Activated CD8-positive, alpha-beta memory T cell treated with anti-CD3 and anti-CD28 coated beads, Interleukin-2, amount 10 ng/mL, durations not matched to agents 7 days and 5 days (primary cell): ENCODE data around the gene PTGDS. TPM values are rescaled to one million over a fixed set of nuclear protein-coding genes. Genes with fewer than 3 reads are reported as not detected.

ENCODE experiments used
- ATAC-seq: fragments of 150-1000 bp; cut with Tn5 transposase; one replicate; pipeline ENCODE4 v1.10.0; 2021; ENCODE audit warnings: moderate library complexity
- CTCF ChIA-PET: fragments of 350-600 bp; sonication (Branson Sonifier 250); formaldehyde crosslinking; loops from one replicate; lab custom pipeline; 2021; ENCODE audit warnings: antibody characterized with exemption; lab: Charles Lee
- DNase-seq: peaks from one replicate; pipeline ENCODE4 v3.0.0-alpha.2; 2020
- H3K27ac Mint-ChIP-seq: one replicate; pipeline ENCODE4 v1.8.0; 2021; ENCODE audit warnings: mild to moderate bottlenecking, mixed read lengths
- H3K27me3 Mint-ChIP-seq: one replicate; pipeline ENCODE4 v1.8.0; 2021; ENCODE audit warnings: mixed read lengths
- H3K36me3 Mint-ChIP-seq: one replicate; pipeline ENCODE4 v1.8.0; 2021; ENCODE audit warnings: mild to moderate bottlenecking, mixed read lengths
- H3K4me1 Mint-ChIP-seq: one replicate; pipeline ENCODE4 v1.8.0; 2021; ENCODE audit warnings: mixed read lengths
- H3K4me3 Mint-ChIP-seq: one replicate; pipeline ENCODE4 v1.8.0; 2021; ENCODE audit warnings: mild to moderate bottlenecking, moderate library complexity, mixed read lengths
- H3K9me3 Mint-ChIP-seq: one replicate; pipeline ENCODE4 v1.8.0; 2022; ENCODE audit warnings: low read depth, mixed read lengths
- total RNA-seq, 2 experiments: library from RNA; stranded (reverse); gene quantifications; one replicate each; pipeline ENCODE4 v1.2.3, GENCODE V29; 2021

The PTGDS gene
- total RNA-seq, 2 experiments from 2014 or later, result 1.2 to 3.2 TPM

DNA sequence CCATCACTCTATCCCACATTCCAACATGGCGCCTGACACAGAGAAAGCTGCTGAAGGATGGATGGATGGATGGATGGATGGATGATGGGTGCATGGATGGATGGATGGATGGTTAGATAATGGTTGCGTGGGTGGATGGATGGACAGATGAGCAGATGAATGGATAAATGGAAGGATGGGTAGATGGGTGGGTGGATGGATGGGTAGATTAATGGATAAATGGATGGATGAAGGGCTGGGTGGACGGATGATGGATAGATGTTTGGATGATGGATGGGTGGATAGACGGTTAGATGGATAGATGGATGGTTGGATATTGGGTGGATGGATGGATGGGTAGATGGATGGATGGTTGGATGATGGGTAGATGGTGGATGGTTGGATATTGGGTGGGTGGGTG, 20.7 kb upstream of the PTGDS start:
- DNase-seq (no peak), ATAC-seq (no peak)
- Mint-ChIP-seq H3K27ac (no peak overlapping the region), H3K36me3 (peaks cover 2% of the 10 kb centered on the region), H3K4me1 (peaks cover 11% of the 10 kb centered on the region), H3K9me3 (peaks cover 6% of the 10 kb centered on the region), H3K4me3 (no peak overlapping the region), H3K27me3 (no peaks in the 10 kb centered on the region)
- CTCF ChIA-PET, result interaction anchor here (0.6 kb wide), 1 partner anchor 179 kb away, joined by 3 read pairs; no protein-coding TSS in a partner anchor

DNA sequence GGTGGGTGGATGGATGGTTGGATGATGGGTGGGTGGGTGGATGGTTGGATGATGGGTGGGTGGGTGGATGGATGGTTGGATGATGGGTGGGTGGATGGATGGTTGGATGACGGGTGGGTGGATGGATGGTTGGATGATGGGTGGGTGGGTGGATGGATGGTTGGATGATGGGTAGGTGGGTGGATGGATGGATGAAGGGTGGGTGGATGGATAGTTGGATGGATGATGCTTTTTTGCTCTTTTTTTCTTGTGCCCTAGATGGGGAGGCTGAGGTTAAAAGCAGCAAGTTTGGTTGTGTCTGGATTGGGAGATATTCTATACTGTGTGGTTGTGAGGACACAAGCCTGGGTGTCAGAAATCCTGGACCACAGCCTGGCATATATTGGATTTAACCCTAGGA, 19.8 kb upstream of the PTGDS start:
- Mint-ChIP-seq H3K27ac (no peak overlapping the region), H3K9me3 (peaks cover 6% of the 10 kb centered on the region), H3K36me3 (peaks cover 2% of the 10 kb centered on the region), H3K27me3 (no peaks in the 10 kb centered on the region), H3K4me3 (no peak overlapping the region), H3K4me1 (peaks cover 15% of the 10 kb centered on the region)
- DNase-seq, result no peak
- no peak for ATAC-seq
- CTCF ChIA-PET, result no interaction called here

DNA sequence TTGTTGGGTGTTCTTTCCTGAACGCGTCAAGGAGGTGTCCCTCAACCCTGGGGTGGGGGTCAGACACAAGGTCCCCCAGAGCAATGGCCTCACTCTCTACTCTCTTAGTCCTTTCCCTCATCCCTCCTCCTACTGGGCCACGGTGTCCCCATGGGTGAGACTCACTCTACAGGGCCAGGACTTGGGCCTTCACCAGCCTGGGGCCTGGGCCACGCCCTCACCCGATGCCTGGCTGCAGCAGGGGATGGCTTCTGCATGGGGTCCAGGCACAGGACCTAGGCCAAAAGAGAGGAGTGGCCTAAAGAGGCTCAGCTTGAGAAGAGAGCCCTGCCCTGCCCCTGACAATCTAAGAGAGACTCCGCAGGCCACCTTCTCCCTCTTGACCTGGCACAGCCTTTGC, 19.4 kb upstream of the PTGDS start:
- ATAC-seq, result no peak
- Mint-ChIP-seq H3K36me3 (peaks cover 2% of the 10 kb centered on the region), H3K4me3 (no peak overlapping the region), H3K9me3 (peaks cover 6% of the 10 kb centered on the region), H3K27me3 (no peaks in the 10 kb centered on the region), H3K27ac (no peak overlapping the region), H3K4me1 (peaks cover 19% of the 10 kb centered on the region)
- CTCF ChIA-PET, result interaction anchor here (1.1 to 3.1 kb wide), 2 partner anchors 10 to 18 kb away, joined by 5 to 16 read pairs; no protein-coding TSS in a partner anchor
- DNase-seq, result no peak

DNA sequence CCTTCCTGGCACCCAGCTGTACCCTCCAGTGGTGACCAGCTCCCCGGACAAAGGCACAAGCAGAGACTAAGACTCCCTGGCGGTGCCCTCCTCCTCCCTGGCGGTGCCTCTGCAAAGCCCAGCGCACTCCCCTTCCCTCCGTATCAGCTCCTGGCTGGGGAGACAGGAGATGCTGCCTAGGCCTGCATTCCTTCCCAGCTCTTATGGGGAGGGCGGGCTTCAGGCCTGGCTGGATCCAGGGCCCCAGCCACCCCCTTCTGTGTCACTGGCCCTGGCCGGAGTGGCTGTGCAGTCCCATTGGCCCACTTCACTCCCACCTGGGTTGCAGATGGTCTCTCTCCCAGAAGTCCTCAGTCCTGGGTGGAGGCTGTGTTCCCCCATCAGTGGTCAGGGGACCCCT, 18.8 kb upstream of the PTGDS start:
- Mint-ChIP-seq H3K9me3 (peaks cover 6% of the 10 kb centered on the region), H3K27ac (no peak overlapping the region), H3K4me3 (no peak overlapping the region), H3K36me3 (peaks cover 2% of the 10 kb centered on the region), H3K27me3 (no peaks in the 10 kb centered on the region), H3K4me1 (peaks cover 23% of the 10 kb centered on the region)
- CTCF ChIA-PET, result interaction anchor here (1.1 to 3.1 kb wide), 2 partner anchors 10 to 18 kb away, joined by 5 to 16 read pairs; no protein-coding TSS in a partner anchor
- ATAC-seq, result no peak
- DNase-seq, result no peak

DNA sequence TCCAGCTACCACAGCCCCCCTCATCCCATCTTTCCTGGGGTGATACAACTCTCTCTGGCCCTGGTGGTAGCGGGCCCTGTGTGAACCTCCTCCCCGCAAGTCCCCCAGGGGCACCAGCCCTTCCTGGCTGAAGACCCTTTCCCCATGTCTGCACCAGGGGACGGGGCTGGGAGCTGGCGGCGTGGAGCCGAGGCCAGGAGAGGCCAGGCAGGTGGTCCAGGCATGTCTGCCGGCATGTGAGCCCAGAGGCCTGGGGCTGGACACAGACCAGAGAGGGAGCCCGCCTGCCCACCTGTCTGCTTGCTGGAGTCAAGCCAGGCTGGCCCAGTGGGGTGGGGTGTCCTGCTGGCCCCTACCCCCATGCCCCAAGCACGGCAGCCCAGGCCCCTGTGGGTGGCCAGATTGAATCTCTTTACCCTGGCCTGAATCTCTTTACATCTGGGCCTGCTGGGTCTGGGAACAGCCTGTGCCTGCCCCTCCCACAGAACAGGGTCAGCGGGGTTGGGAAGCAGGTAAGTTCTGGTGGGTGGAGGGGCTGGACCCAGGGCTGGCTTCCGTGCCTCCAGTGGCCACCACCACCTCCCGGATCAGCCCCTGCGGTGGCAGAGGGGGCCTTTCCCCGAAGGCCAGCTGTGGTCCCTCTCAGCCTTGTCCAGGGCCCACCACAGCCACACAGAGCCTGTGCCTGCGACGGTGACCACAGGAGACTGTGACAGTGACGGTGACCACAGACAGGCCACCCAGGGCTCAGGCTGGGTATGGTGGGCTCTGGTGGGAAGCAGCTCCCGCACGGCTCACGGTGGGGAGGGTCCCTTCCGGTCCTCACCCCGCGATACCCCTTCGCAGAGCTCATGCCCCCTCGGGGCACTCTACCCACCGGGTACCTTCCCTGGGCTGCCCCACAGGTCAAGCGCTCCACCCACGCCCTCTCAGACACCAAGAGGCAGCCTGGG, 18.1 kb upstream of the PTGDS start:
- CTCF ChIA-PET, result interaction anchor here (0.8 to 3.1 kb wide), 6 partner anchors 11 to 76 kb away, joined by 3 to 16 read pairs (median 5); partner anchors contain the start of gene PAXX
- Mint-ChIP-seq H3K4me1 (peaks cover 23% of the 10 kb centered on the region), H3K27me3 (no peaks in the 10 kb centered on the region), H3K9me3 (peaks cover 6% of the 10 kb centered on the region), H3K4me3 (no peak overlapping the region), H3K27ac (no peak overlapping the region), H3K36me3 (peaks cover 2% of the 10 kb centered on the region)
- ATAC-seq (no peak), DNase-seq (no peak)

DNA sequence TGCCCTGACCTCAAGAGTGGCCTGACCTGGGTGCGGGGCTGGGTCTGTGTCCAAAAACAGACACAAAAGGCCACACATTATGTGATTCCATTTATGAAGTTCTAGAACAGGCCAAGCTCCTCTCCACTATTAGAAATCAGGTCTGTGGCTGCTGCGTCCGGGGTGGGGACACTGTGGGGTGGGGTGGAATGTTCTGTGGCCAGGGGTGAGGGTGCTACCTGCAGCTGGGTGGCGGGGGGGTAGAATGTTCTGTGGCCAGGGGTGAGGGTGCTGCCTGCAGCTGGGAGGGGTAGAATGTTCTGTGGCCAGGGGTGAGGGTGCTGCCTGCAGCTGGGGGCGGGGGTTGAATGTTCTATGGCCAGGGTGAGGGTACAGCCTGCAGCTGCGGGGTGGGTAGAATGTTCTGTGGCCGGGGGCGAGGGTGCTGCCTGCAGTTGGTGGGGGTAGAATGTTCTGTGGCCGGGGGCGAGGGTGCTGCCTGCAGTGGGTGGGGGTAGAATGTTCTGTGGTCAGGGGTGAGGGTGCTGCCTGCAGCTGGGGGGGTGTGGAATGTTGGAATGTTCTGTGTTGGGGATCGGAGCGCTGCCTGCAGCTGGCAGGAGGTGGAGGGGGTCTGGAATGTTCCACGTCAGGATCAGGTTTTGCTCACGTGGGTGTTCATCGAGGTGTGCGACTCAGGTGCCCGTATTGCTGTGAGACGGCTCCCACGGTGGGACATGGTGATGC, 16.9 kb upstream of the PTGDS start:
- no peak overlapping the region for H3K4me3 Mint-ChIP-seq
- ATAC-seq (no peak), DNase-seq (peak; percentile 70)
- H3K27me3 Mint-ChIP-seq, result no peaks in the 10 kb centered on the region
- peaks cover 6% of the 10 kb centered on the region for H3K9me3 Mint-ChIP-seq
- peaks cover 35% of the 10 kb centered on the region for H3K4me1 Mint-ChIP-seq
- peak overlapping the region; percentile 84 for H3K27ac Mint-ChIP-seq
- CTCF ChIA-PET, result interaction anchor here (0.8 to 3.1 kb wide), 6 partner anchors 12 to 75 kb away, joined by 3 to 16 read pairs (median 8); partner anchors contain the start of gene PAXX
- peaks cover 2% of the 10 kb centered on the region for H3K36me3 Mint-ChIP-seq

DNA sequence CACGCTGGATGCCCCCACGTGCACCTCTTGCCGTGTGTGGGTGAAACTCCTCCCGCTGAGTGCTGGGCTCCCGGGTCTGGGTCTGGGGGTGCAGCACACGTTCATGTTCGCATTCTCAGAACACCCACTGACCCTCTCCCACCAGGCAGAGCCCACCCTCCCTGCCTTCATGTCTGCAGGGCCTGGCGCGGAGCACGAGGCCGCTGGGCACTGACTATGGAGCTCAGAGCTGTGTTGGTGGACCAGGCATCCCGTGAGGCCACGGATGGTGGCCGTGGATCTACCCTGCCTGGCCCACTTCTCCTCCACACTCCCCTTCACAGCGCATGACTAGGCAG, 16.4 kb upstream of the PTGDS start:
- peaks cover 40% of the 10 kb centered on the region for H3K4me1 Mint-ChIP-seq
- H3K36me3 Mint-ChIP-seq, result peaks cover 2% of the 10 kb centered on the region
- DNase-seq, result no peak
- H3K4me3 Mint-ChIP-seq, result no peak overlapping the region
- CTCF ChIA-PET, result interaction anchor here (1.8 to 3.1 kb wide), 5 partner anchors 13 to 68 kb away, joined by 5 to 16 read pairs (median 12); partner anchors contain the start of gene PAXX
- H3K27ac Mint-ChIP-seq, result no peak overlapping the region
- peaks cover 6% of the 10 kb centered on the region for H3K9me3 Mint-ChIP-seq
- no peaks in the 10 kb centered on the region for H3K27me3 Mint-ChIP-seq
- no peak for ATAC-seq

DNA sequence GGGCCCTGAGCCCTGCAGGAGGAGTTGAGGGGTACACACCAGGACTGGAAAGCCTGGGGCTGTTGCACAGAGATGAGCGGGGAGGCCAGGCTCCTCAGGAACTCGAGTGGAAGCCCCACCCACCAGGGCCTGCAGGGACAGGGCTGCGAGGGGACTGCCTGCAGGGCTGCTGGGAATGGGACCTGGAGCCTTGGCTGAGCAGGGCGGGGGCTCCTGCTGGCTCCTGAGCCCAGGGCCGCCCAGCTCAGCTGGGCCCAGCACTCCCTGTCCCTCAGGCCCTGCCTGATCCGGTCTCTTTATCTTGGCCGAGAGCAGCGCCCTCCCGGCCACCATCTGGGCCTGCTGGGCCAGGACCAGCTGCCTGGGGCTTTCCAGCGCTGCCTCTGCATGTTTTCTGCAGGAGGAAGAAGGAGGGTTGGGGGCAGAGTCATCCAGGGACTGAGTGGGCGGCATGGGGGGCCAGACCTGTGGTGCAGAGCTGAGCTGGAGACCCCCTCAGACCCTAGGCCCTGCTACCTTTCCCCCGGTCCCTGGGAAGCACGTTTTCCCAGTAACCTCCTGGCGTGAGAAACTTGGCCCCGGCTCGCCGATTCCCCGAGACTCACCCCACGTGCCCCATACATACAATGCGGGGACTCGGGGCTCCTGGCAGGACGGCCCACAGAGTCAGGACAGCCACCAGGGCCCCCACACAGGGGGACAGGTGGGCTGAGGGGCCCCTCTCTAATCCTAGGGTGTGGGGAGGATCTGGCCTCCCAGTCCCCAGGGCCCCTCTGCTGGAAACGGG, 15.8 kb upstream of the PTGDS start:
- H3K9me3 Mint-ChIP-seq, result peaks cover 3% of the 10 kb centered on the region
- H3K27ac Mint-ChIP-seq, result no peak overlapping the region
- DNase-seq (no peak), ATAC-seq (no peak)
- H3K27me3 Mint-ChIP-seq, result no peaks in the 10 kb centered on the region
- peaks cover 46% of the 10 kb centered on the region for H3K4me1 Mint-ChIP-seq
- peaks cover 2% of the 10 kb centered on the region for H3K36me3 Mint-ChIP-seq
- no peak overlapping the region for H3K4me3 Mint-ChIP-seq
- CTCF ChIA-PET, result interaction anchor here (1.8 to 2.6 kb wide), 4 partner anchors 13 to 68 kb away, joined by 5 to 15 read pairs (median 11); partner anchors contain the start of gene PAXX

DNA sequence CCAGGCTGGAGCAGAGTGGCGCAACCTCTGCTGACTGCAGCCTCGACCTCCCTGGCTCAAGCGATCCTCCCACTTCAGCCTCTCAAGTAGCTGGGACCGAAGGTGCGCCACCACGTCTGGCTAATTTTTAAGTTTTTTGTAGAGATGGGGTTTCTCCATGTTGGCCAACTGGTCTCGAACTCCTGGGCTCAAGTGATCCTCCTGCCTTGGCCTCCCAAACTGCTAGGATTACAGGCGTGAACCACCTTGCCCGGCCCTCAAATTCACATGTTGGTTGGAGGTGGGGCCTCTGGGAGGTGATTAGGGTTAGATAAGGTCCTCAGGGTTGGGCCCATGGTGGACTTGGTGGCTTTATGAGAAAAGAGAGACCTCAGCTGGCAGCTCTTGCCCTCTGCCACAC, 15.1 kb upstream of the PTGDS start:
- Mint-ChIP-seq H3K9me3 (no peaks in the 10 kb centered on the region), H3K27ac (no peak overlapping the region), H3K4me3 (no peak overlapping the region), H3K36me3 (no peaks in the 10 kb centered on the region), H3K27me3 (no peaks in the 10 kb centered on the region), H3K4me1 (peaks cover 46% of the 10 kb centered on the region)
- no peak for ATAC-seq
- DNase-seq, result no peak
- CTCF ChIA-PET, result interaction anchor here (0.9 to 2.6 kb wide), 5 partner anchors 9 to 73 kb away, joined by 3 to 15 read pairs (median 4); no protein-coding TSS in a partner anchor

DNA sequence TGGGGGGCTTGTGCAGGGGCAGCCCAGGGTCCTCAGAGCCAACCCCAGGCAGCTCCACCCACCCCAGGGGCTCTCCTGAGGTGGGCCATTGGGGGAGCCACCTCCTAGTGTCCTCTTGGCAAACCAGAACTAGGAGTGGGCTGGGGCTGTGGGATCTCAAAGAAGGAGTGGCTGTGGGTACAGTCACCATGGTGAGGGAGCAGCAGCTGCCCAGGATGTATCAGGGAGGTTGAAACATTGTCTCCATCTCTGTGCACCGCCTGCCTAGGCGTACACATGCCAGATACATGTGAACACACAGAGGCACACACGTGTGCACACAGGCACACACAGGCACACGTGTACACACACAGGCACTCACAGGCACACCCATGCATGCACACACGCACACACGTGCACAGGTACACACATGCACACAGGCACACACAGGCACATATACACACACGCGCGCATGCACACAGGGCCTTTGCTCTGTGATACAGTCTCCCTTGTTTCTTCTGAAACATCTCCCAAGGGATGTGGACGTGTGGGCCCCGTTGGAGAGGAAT, 14.5 kb upstream of the PTGDS start:
- Mint-ChIP-seq H3K9me3 (no peaks in the 10 kb centered on the region), H3K27me3 (no peaks in the 10 kb centered on the region), H3K4me3 (no peak overlapping the region), H3K27ac (peak overlapping the region; percentile 71), H3K36me3 (no peaks in the 10 kb centered on the region), H3K4me1 (peaks cover 46% of the 10 kb centered on the region)
- CTCF ChIA-PET, result interaction anchor here (0.9 to 2.6 kb wide), 5 partner anchors 10 to 72 kb away, joined by 3 to 15 read pairs (median 4); no protein-coding TSS in a partner anchor
- no peak for ATAC-seq
- no peak for DNase-seq

DNA sequence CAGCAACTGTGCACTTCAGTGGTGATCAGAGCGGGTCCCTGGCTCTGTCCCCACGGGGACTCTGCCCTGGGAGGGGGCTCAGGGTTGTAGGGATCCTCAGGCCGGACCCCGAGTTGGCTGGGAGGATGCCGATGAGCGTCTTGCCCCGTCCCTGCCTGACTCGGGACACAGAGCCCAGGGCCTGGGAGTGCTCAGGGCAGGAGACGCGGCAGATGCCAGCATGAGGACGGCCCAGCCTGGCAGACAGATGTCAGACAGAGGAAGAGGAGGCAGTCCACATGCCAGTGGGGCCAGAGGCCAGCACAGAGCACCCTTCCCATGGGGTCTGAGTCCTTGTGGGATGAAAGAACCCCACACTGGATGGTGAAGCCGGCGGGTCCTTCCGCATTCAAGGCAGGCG, 14.0 kb upstream of the PTGDS start:
- CTCF ChIA-PET, result interaction anchor here (0.9 to 2.6 kb wide), 4 partner anchors 10 to 72 kb away, joined by 3 to 15 read pairs (median 4); no protein-coding TSS in a partner anchor
- Mint-ChIP-seq H3K27me3 (no peaks in the 10 kb centered on the region), H3K4me3 (no peak overlapping the region), H3K36me3 (no peaks in the 10 kb centered on the region), H3K9me3 (no peaks in the 10 kb centered on the region), H3K4me1 (peaks cover 46% of the 10 kb centered on the region), H3K27ac (peak overlapping the region; percentile 71)
- ATAC-seq (no peak), DNase-seq (no peak)

DNA sequence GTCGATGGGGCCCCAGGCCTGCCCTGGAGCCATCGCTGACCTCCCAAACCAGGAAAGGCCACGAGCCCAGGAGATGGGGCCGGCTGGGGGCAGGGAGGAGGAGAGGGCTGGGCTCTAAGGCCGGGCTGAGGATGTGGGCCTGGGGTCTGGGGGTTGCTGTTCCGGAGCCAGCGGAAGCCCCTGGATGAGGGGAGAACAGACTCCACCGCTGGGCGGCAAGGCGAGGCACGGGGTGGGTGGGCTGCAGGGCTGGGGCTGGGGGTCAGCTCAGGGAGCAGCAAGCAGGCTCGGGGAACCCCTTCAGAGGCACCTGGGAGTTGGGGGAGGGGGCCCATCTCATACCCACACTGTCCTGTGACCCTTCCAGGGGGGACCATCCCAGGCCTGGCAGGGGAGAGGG, 13.6 kb upstream of the PTGDS start:
- no peak overlapping the region for H3K27ac Mint-ChIP-seq
- DNase-seq (no peak), ATAC-seq (no peak)
- H3K4me3 Mint-ChIP-seq, result no peak overlapping the region
- no peaks in the 10 kb centered on the region for H3K9me3 Mint-ChIP-seq
- no peaks in the 10 kb centered on the region for H3K36me3 Mint-ChIP-seq
- peaks cover 46% of the 10 kb centered on the region for H3K4me1 Mint-ChIP-seq
- no peaks in the 10 kb centered on the region for H3K27me3 Mint-ChIP-seq
- CTCF ChIA-PET, result interaction anchor here (0.8 to 2.6 kb wide), 4 partner anchors 15 to 100 kb away, joined by 3 to 15 read pairs (median 4); no protein-coding TSS in a partner anchor
